MM.1S (cell line): ENCODE data around the gene RANBP10.

Experiments
- EZH2 ChIP-seq: fragments of 300-600 bp; sonication (generic); optimal IDR thresholded peaks from 2 replicates; pipeline ENCODE3; 2017; ENCODE audit warnings: low read depth, mild to moderate bottlenecking, antibody characterized with exemption, low read length, mixed read lengths
- TF ChIP-seq, protein P1 (sequence below): fragments of 300-600 bp; sonication (generic); IDR thresholded peaks from 2 replicates; pipeline ENCODE4 v1.5.1; 2016; ENCODE audit warnings: antibody characterized with exemption, low read length, mixed read lengths

DNA sequence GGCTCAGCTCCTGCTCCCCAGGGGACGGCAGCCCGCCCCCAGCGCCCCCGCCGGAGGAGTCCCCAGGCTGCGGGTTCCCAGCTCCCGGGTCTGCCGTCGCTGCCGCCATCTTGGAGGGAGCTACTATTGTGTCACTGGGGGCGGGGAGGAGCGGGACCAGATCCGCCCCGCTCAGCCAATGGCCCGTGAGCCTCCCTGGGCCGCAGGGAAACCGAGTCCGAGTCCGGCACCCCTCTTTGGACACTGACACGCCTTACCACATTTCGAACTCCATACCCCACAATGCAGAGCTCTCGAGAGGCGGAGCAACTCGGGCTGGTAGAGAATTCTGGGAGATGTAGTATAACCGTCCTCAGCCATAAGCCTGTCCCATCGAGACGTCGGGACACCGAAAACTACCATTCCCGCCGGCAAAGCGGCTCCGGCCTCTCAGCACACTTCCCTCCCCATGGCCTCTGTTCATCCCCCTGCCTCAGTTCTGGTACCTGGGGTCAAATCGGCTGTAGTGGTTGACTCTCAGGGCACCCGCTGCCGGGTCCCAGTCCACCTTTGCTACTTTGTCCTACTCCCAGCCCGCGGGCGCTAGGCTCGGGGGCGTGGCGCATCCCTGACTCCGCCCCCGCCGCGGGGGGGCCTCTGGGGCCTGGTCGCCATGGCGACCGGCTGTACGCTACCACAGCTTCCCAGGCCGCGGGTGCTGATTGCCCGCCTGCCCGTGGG is at the start of gene RANBP10, which contains the start of gene TSNAXIP1:
- TF ChIP-seq EZH2 = no peak
- TF ChIP-seq, protein P1, sequence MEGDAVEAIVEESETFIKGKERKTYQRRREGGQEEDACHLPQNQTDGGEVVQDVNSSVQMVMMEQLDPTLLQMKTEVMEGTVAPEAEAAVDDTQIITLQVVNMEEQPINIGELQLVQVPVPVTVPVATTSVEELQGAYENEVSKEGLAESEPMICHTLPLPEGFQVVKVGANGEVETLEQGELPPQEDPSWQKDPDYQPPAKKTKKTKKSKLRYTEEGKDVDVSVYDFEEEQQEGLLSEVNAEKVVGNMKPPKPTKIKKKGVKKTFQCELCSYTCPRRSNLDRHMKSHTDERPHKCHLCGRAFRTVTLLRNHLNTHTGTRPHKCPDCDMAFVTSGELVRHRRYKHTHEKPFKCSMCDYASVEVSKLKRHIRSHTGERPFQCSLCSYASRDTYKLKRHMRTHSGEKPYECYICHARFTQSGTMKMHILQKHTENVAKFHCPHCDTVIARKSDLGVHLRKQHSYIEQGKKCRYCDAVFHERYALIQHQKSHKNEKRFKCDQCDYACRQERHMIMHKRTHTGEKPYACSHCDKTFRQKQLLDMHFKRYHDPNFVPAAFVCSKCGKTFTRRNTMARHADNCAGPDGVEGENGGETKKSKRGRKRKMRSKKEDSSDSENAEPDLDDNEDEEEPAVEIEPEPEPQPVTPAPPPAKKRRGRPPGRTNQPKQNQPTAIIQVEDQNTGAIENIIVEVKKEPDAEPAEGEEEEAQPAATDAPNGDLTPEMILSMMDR = no peak
